H1 (cell line): ENCODE data around the gene CADM1. TPM values are rescaled to one million over a fixed set of nuclear protein-coding genes. Genes with fewer than 3 reads are reported as not detected.

ENCODE experiments used
- CTCF ChIA-PET: fragments of 300-600 bp; sonication (Branson Sonifier 250); formaldehyde crosslinking; loops from one replicate; lab custom pipeline; 2021; ENCODE audit not compliant: partially characterized antibody; lab: Charles Lee
- POLR2A ChIA-PET: fragments of 300-600 bp; sonication (Branson Sonifier 250); formaldehyde crosslinking; loops from one replicate; lab custom pipeline; 2021; ENCODE audit warnings: inconsistent platforms; ENCODE audit not compliant: partially characterized antibody; lab: Charles Lee
- DNase-seq, 2 experiments: peaks; one replicate each; pipeline versions ENCODE4 v3.0.0 to v3.0.0-alpha.2; 2010 to 2022; ENCODE audit warnings: low spot score in 2 of 2, low read depth in 1 of 2, mixed read lengths in 1 of 2
- FAIRE-seq: peaks from 2 replicates; lab custom pipeline; 2011; peaks lifted over from hg19 to GRCh38; lab: Jason Lieb, UNC
- H2AFZ ChIP-seq: 2 replicates; pipeline ENCODE4 v1.8.1; 2012; ENCODE audit warnings: low read length, inconsistent platforms
- H2AK5ac ChIP-seq: 2 replicates; pipeline ENCODE4 v1.6.1; 2013; ENCODE audit warnings: low read depth, low read length
- H2BK120ac ChIP-seq: replicated peaks from 2 replicates; pipeline ENCODE3; 2013; ENCODE audit warnings: low read depth, low read length, inconsistent platforms
- H2BK12ac ChIP-seq: 2 replicates; pipeline ENCODE4 v1.6.1; 2013; ENCODE audit warnings: low read depth, low read length
- H2BK15ac ChIP-seq: 2 replicates; pipeline ENCODE4 v1.6.1; 2013; ENCODE audit warnings: low read length
- H2BK20ac ChIP-seq: 2 replicates; pipeline ENCODE4 v1.6.1; 2013; ENCODE audit warnings: low read length
- H2BK5ac ChIP-seq: 2 replicates; pipeline ENCODE4 v1.6.1; 2013; ENCODE audit warnings: low read depth, low read length
- H3K14ac ChIP-seq: 2 replicates; pipeline ENCODE4 v1.6.1; 2013; ENCODE audit warnings: inconsistent platforms; ENCODE audit not compliant: insufficient read length
- H3K18ac ChIP-seq: 2 replicates; pipeline ENCODE4 v1.6.1; 2013; ENCODE audit warnings: low read length; ENCODE audit errors: extremely low read depth
- H3K23ac ChIP-seq: 2 replicates; pipeline ENCODE4 v1.6.1; 2013; ENCODE audit warnings: inconsistent platforms; ENCODE audit not compliant: insufficient read length
- H3K23me2 ChIP-seq: 2 replicates; pipeline ENCODE4 v1.6.1; 2013; ENCODE audit warnings: low read depth, low read length
- H3K27ac ChIP-seq: 2 replicates; pipeline ENCODE4 v1.6.1; 2011; ENCODE audit warnings: low read depth, low read length, inconsistent platforms
- H3K27me3 ChIP-seq, 4 experiments: replicated peaks in 1 of 4; 1 replicate in 1 of 4; 2 replicates in 3 of 4; pipeline versions ENCODE4 v1.6.1 to v1.8.1; 2011 to 2013; ENCODE audit warnings: low read length in 3 of 4, mild to moderate bottlenecking in 3 of 4, inconsistent platforms in 2 of 4, mixed read lengths in 2 of 4, moderate library complexity in 1 of 4; ENCODE audit not compliant: control insufficient read depth in 3 of 4, insufficient read depth in 3 of 4; ENCODE audit errors: extremely low read depth in 1 of 4
- H3K36me3 ChIP-seq, 4 experiments: 2 replicates each; pipeline versions ENCODE4 v1.6.1 to v1.8.1; 2011 to 2013; ENCODE audit warnings: mild to moderate bottlenecking in 4 of 4, low read length in 3 of 4, moderate library complexity in 2 of 4, control low read depth in 1 of 4, inconsistent platforms in 1 of 4; ENCODE audit not compliant: insufficient read depth in 4 of 4, control insufficient read depth in 2 of 4
- H3K4ac ChIP-seq: replicated peaks from 2 replicates; pipeline ENCODE3; 2013; ENCODE audit warnings: low read length, low read depth, mixed read lengths, inconsistent platforms; ENCODE audit not compliant: insufficient read length
- H3K4me1 ChIP-seq, 4 experiments: replicated peaks in 1 of 4; 1 replicate in 1 of 4; 2 replicates in 3 of 4; pipeline versions ENCODE4 v1.6.1 to v1.8.1; 2011 to 2013; ENCODE audit warnings: low read length in 3 of 4, inconsistent platforms in 2 of 4, mixed read lengths in 1 of 4; ENCODE audit not compliant: insufficient read depth in 4 of 4, control insufficient read depth in 3 of 4
- H3K4me2 ChIP-seq, 2 experiments: 2 replicates each; pipeline versions ENCODE4 v1.6.1 to v1.8.1; 2011 to 2013; ENCODE audit warnings: low read depth in 2 of 2, low read length in 2 of 2, control low read depth in 1 of 2, inconsistent platforms in 1 of 2, mild to moderate bottlenecking in 1 of 2; ENCODE audit not compliant: insufficient read depth in 1 of 2
- H3K4me3 ChIP-seq, 4 experiments: fragments of 200-600, 300-600 bp in 1 of 4; sonication (generic), shearing (Covaris generic), sonication (Bioruptor Twin) in 1 of 4; 2 replicates each; pipeline versions ENCODE4 v1.5.1 to v1.8.1; 2011 to 2016; ENCODE audit warnings: low read length in 4 of 4, low read depth in 3 of 4, control low read depth in 2 of 4, inconsistent platforms in 2 of 4, mild to moderate bottlenecking in 2 of 4, mixed read lengths in 1 of 4, moderate library complexity in 1 of 4; ENCODE audit not compliant: insufficient read depth in 2 of 4; ENCODE audit errors: extremely low read depth in 1 of 4
- H3K56ac ChIP-seq: replicated peaks from 2 replicates; pipeline ENCODE3; 2013; ENCODE audit warnings: low read depth, mild to moderate bottlenecking, mixed read lengths, low read length, inconsistent platforms; ENCODE audit not compliant: insufficient read length
- H3K79me1 ChIP-seq: 2 replicates; pipeline ENCODE4 v1.6.1; 2013; ENCODE audit warnings: low read depth, low read length, control low read depth
- H3K79me2 ChIP-seq, 2 experiments: 2 replicates each; pipeline versions ENCODE4 v1.6.1 to v1.8.1; 2012 to 2013; ENCODE audit warnings: low read length in 2 of 2, mild to moderate bottlenecking in 2 of 2, inconsistent platforms in 1 of 2; ENCODE audit not compliant: insufficient read depth in 2 of 2, control insufficient read depth in 1 of 2
- H3K9ac ChIP-seq, 4 experiments: replicated peaks in 1 of 4; 1 replicate in 1 of 4; 2 replicates in 3 of 4; pipeline versions ENCODE4 v1.6.1 to v1.8.1; 2011 to 2013; ENCODE audit warnings: low read depth in 3 of 4, low read length in 3 of 4, control low read depth in 2 of 4, mild to moderate bottlenecking in 2 of 4, moderate library complexity in 2 of 4, inconsistent platforms in 1 of 4; ENCODE audit errors: extremely low read depth in 1 of 4
- H3K9me3 ChIP-seq, 2 experiments: 2 replicates each; pipeline versions ENCODE4 v1.6.1 to v1.8.1; 2012 to 2013; ENCODE audit warnings: mild to moderate bottlenecking in 2 of 2, moderate library complexity in 2 of 2, control low read depth in 1 of 2, inconsistent platforms in 1 of 2, low read depth in 1 of 2, low read length in 1 of 2, mixed read lengths in 1 of 2; ENCODE audit not compliant: insufficient read depth in 2 of 2
- H4K20me1 ChIP-seq, 2 experiments: replicated peaks in 1 of 2; 2 replicates each; pipeline versions ENCODE3 to v1.8.1; 2011 to 2013; ENCODE audit warnings: inconsistent platforms in 2 of 2, low read length in 2 of 2, mild to moderate bottlenecking in 1 of 2; ENCODE audit not compliant: insufficient read depth in 2 of 2, control insufficient read depth in 1 of 2
- H4K5ac ChIP-seq: 2 replicates; pipeline ENCODE4 v1.6.1; 2013; ENCODE audit warnings: low read length, low read depth, mixed read lengths, inconsistent platforms; ENCODE audit not compliant: insufficient read length
- H4K8ac ChIP-seq: 2 replicates; pipeline ENCODE4 v1.8.0; 2013; ENCODE audit warnings: mild to moderate bottlenecking, moderate library complexity, low read length, inconsistent platforms; ENCODE audit not compliant: insufficient read depth; ENCODE audit errors: extremely low read depth
- H4K91ac ChIP-seq: replicated peaks from 2 replicates; pipeline ENCODE3; 2013; ENCODE audit warnings: low read length, mixed read lengths, inconsistent platforms; ENCODE audit not compliant: insufficient read length
- BACH1 ChIP-seq: IDR thresholded peaks from 2 replicates; pipeline ENCODE4 v1.6.1; 2012; ENCODE audit warnings: low read length, improper control_type of control experiment
- CHD2 ChIP-seq: IDR thresholded peaks from 2 replicates; pipeline ENCODE4 v1.6.1; 2012; ENCODE audit warnings: low read length, improper control_type of control experiment
- CREB1 ChIP-seq: IDR thresholded peaks from 2 replicates; pipeline ENCODE4 v1.6.1; 2012; ENCODE audit warnings: inconsistent platforms
- EGR1 ChIP-seq: IDR thresholded peaks from 2 replicates; pipeline ENCODE4 v1.6.1; 2011; ENCODE audit warnings: low read depth, low read length, borderline replicate concordance
- GTF2F1 ChIP-seq: IDR thresholded peaks from 2 replicates; pipeline ENCODE4 v1.6.1; 2012; ENCODE audit warnings: low read depth, low read length, improper control_type of control experiment, borderline replicate concordance
- HDAC6 ChIP-seq: IDR thresholded peaks from one replicate; pipeline ENCODE4 v1.7.1; 2012; ENCODE audit warnings: low read depth, mild to moderate bottlenecking, inconsistent platforms, low read length, moderate library complexity
- KDM4A ChIP-seq: IDR thresholded peaks from one replicate; pipeline ENCODE4 v1.7.1; 2012; ENCODE audit warnings: low read depth, mild to moderate bottlenecking, moderate library complexity, low read length, inconsistent platforms; ENCODE audit not compliant: severe bottlenecking
- MAFK ChIP-seq: IDR thresholded peaks from 2 replicates; pipeline ENCODE4 v1.6.1; 2012; ENCODE audit warnings: low read depth, mild to moderate bottlenecking, improper control_type of control experiment, low read length
- PHF8 ChIP-seq: fragments of 200-600 bp; sonication (generic); conservative IDR thresholded peaks from 2 replicates; pipeline ENCODE4 v1.7.1; 2012; ENCODE audit warnings: low read depth, mild to moderate bottlenecking, inconsistent platforms, low read length, moderate library complexity
- RFX5 ChIP-seq: IDR thresholded peaks from 2 replicates; pipeline ENCODE4 v1.6.1; 2011; ENCODE audit warnings: low read depth, low read length, improper control_type of control experiment, borderline replicate concordance
- SIN3A ChIP-seq, 2 experiments: IDR thresholded peaks in 1 of 2; conservative IDR thresholded peaks in 1 of 2; 2 replicates each; pipeline ENCODE4 v1.6.1; 2011 to 2012; ENCODE audit warnings: low read length in 2 of 2, improper control_type of control experiment in 1 of 2, low read depth in 1 of 2, mild to moderate bottlenecking in 1 of 2
- SIX5 ChIP-seq: IDR thresholded peaks from 2 replicates; pipeline ENCODE4 v1.6.1; 2011; ENCODE audit warnings: mild to moderate bottlenecking, low read depth, low read length
- SUZ12 ChIP-seq: fragments of 200-600 bp; sonication (generic); IDR thresholded peaks from 2 replicates; pipeline ENCODE4 v1.6.1; 2012; ENCODE audit warnings: mild to moderate bottlenecking, inconsistent platforms, low read length, moderate library complexity, mixed read lengths
- TCF12 ChIP-seq: IDR thresholded peaks from 2 replicates; pipeline ENCODE4 v1.6.1; 2011; ENCODE audit warnings: low read depth, mild to moderate bottlenecking, low read length
- ZNF274 ChIP-seq: IDR thresholded peaks from 2 replicates; pipeline ENCODE4 v1.7.0; 2012; ENCODE audit warnings: low read length, borderline replicate concordance; ENCODE audit errors: extremely low read depth
- polyA plus RNA-seq, 7 experiments: library from polyadenylated mRNA; depleted of rRNA in 3 of 7; stranded (reverse) in 5 of 7; unstranded in 2 of 7; fragments of >200 nt in 5 of 7; fragments of 200-250 nt in 2 of 7; gene quantifications; 1 replicate in 5 of 7; 2 replicates in 1 of 7; 4 replicates in 1 of 7; pipeline versions ENCODE4 v1.2.1 to v1.2.3, GENCODE V29; 2011 to 2013; ENCODE audit warnings: missing spikeins in 2 of 7, mixed read lengths in 2 of 7
- total RNA-seq: library from RNA; stranded (reverse); fragmentation: NEBNext Ultra II Directional; extraction: Animal tissue kit (Norgen Biotek cat#: 25700); gene quantifications from 2 replicates; pipeline ENCODE4 v1.2.1, GENCODE V29; 2021

The CADM1 gene
- total and polyA plus RNA-seq, 2 of the 8 experiments (the other 6 are each of a cell fraction or from before 2014, with no cell fraction given): 8.3 to 25.3 TPM

GRCh38 chr11:115385226-115385625, 119.0 kb downstream of the CADM1 start:
- Histone ChIP-seq H3K9me3 (no peaks in the 10 kb centered on the region), H2BK120ac (no peak overlapping the region), H3K36me3 (no peaks in the 10 kb centered on the region), H2BK5ac (no peak overlapping the region), H3K4me2 (no peak overlapping the region), H4K5ac (no peak overlapping the region), H3K27ac (no peak overlapping the region), H3K56ac (no peak overlapping the region), H3K4me1 (no peaks in the 10 kb centered on the region; a peak in 1 of 7 replicates), H3K23me2 (no peaks in the 10 kb centered on the region), H3K4ac (no peak overlapping the region), H2BK15ac (no peak overlapping the region), H3K79me2 (no peaks in the 10 kb centered on the region), H3K14ac (no peak overlapping the region), H3K4me3 (no peak overlapping the region), H2AFZ (no peak overlapping the region), H2BK12ac (no peak overlapping the region), H2BK20ac (no peak overlapping the region), H3K27me3 (peaks cover 39 to 73% (median 60%) of the 10 kb centered on the region in 4 experiments), H4K91ac (no peak overlapping the region), H3K23ac (no peak overlapping the region), H3K18ac (no peak overlapping the region), H4K8ac (no peak overlapping the region), H3K79me1 (no peaks in the 10 kb centered on the region), H4K20me1 (peaks cover 7 to 14% of the 10 kb centered on the region in 2 experiments), H3K9ac (no peak overlapping the region), H2AK5ac (no peak overlapping the region)
- DNase-seq (no peak), FAIRE-seq (no peak)
- CTCF ChIA-PET: no interaction called here
- TF ChIP-seq PHF8 (no peak), MAFK (no peak), HDAC6 (no peak), CHD2 (no peak), BACH1 (no peak), CREB1 (no peak), RFX5 (no peak), SIX5 (no peak), SUZ12 (no peak), EGR1 (no peak), GTF2F1 (no peak), KDM4A (no peak), SIN3A (conservative IDR thresholded peaks at IDR 0.05 in 1 of 2, IDR thresholded peaks at IDR 0.05 in 1 of 2; ENCODE audit: low read depth in 1 of 2, low read length in 2 of 2) (no peak), TCF12 (no peak), ZNF274 (no peak)
- POLR2A ChIA-PET: no interaction called here
